GM20431 (cell line): ENCODE measurements around the gene RLN3.

ENCODE experiments used
- in situ Hi-C: fragments of 300-500 bp; cut with MseI, MboI; formaldehyde crosslinking; loops from one replicate; pipeline ENCODE4 v1.15.0; 2020; ENCODE audit warnings: low sequenced_read_pairs; ENCODE audit not compliant: unreplicated experiment

RLN3 gene

DNA sequence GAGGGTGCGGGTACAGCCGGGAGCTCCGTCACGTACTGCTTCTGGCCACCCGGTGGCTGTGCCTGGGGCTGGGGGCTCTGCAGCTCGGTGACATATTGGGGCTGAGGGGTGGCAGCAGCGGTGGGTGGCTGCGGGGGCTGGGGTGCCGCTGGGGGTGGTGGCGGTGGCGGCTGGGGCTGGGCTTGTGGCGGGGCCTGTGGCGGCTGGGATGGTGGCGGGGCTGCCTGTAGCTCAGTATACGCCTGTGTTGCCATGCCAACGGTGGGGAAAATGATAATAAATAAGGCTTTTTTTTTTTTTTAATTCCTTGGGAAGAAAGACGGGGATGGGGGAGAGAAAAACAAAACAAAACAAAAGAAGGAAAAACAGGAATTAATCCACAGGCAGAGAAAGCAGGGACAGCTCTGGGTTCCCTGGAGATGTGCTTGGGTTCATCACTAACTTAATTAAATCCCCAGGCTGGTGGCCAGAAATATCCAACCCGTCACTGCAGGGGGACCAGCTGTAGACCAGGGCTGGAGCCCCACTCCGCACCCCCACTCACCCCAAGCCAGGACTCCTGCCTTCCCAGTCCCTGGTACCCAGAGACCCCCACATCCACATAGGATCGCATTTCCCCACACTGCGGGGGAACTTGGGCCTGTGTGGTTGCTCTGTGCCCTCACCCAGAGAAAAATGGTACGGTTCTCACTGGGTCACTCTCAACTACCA is 34.2 kb upstream of the RLN3 start:
- in situ Hi-C loops = no loop called here

DNA sequence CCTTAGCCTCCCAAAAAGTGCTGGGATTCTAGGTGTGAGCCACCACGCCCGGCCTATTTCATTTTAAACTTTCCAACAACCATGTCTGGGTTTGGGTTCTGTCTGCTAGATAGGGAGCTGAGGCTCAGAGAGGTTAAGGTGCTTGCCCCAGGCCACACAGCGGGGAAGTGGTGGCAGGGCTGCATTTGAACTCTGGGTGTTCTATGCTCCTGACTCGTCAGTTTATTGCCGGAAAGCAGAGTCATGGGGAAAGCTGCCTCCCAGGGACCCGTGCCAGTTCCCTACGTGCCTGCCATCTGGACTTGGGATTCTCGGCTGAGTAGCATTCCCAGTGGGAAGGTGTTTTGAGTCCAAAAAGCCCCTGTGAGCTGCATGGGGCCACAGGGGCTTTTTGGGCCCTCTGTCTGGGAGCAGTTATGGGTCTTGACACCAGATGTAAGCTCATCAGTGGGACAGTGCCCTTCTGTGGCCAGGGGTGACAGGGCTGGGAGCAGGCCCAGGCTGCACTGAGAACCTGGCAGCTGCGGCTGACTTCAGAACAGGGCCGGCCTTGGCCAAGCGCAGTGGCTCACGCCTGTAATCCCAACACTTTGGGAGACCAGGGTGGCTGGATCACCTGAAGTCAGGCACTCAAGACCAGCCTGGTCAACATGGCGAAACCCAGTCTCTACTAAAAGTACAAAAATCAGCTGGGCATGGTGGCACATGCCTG is 32.8 kb upstream of the RLN3 start:
- in situ Hi-C loops = no loop called here

DNA sequence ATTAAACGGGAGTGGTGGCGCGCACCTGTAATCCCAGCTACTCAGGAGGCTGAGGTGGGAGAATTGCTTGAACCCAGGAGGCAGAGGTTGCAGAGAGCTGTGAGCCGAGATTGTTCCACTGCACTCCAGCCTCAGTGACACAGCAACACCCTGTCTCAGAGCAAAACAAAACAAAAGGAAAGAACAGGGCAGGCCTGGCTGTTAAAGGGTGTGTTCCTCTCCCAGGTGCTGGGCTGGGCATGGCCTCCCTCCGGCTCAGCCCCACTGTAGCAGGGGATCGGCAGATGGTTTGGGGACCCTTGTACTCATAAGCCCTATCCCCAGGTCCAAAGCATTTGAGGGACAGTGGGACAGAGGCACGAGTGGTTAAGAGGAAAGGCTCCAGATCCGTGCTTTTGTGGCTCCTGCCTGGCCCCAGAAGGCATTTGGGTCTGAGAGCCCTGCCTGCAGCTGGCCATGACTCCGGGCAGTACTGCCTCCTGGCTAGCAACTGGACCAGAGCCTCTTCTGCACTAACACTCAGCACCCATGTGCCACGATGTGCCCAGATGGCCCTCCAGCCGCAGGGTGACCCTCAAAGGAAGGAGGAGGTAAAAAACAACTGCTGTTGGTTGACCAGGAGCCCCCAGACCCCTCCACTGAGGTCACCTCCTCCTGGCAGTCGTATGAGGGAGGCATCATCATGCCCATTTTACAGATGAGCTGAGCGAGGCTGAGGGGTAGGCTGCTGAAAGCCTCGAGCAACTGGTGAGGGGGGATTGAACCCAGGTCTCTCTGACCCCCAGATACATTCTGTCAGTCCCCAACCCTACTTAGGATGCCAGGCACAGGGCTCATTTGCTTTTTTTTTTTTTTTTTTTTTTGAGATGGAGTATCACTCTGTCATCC is 31.8 kb upstream of the RLN3 start:
- in situ Hi-C loops = no loop called here

DNA sequence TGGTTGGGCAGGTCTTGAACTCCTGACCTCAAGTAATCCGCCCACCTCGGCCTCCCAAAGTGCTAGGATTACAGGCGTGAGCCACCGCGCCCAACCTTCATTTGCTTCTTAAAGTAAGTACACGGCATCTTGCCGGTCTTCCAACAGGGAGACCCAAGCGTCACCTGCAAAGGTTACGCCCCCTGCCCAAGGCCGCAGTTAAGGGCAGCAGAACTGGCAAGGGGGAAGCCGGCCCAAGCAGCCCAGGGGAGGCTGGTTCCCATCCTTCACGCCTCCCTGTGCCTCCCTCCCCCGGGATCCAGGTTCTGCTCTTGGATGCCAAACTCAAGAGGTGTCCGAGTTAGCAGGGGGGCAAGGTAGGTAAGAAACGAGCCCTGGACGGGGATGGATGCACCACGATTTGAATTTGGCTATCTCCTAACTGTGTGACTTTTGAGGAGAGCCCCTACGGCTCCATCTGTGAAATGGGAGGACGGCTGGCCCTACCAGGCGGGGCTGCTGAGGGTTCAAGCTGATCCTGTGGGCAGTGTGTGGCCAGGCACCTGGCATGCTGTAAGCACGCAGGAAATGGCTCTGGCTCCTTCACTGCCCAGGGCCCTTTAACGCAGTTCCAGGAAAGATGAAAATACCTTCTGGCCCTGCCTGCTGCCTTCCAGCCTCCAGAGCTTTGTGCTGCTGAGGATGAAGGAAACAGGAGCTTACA is 30.9 kb upstream of the RLN3 start:
- in situ Hi-C loops = no loop called here

DNA sequence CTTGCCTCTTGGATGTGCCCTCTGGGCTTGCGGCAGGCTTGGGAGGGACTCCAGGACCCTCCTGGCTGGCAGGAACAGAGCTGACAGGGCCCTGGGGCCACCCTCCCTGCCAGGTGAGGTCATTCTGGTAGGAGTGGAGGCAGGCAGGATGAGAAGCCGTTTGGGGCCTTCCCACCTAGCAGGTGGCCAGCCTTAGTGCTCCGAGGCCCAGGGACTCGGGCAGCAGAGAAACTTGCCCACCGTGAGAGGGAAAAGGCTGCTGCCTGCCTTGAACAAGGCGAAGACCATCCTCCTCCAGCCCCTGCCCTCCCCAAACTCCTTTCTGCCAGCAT is 30.4 kb upstream of the RLN3 start:
- in situ Hi-C loops = no loop called here

DNA sequence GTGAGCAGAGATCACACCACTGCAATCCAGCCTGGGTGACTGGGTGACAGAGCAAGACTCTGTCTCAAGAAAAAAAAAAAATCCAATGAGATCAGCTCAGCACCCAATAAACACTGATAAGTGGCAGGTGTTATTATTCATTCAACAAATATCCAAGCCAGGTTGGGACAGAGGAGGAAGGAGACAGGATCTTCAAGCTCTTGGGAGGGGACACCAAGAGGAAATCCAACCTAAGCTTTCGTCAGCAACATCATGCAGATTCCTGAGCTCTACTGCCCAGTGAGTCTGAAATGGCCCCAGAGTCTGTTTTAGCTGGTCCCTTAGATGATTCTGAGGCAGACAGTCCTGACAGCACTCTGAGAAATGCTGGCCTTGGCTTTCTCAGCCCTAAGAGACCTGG is 29.5 kb upstream of the RLN3 start:
- in situ Hi-C loops = no loop called here

DNA sequence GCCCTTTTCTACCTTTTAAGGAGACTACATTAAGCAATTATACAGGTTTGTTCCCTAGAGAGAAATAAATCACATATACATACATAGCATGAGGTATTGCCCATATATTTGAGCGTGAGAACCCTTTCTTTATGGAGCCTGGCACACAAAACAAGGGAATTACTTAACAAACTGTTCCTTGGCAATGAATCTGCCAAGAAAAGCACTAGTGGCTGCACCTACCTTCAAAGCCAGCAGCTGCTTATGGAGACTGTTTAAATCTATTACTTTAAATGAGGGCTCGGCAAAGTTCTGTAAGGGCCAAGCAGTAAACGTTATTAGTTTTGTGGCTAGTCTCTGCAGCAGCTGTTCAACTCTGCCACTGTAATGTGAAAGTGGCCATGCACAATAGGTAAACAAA is 28.9 kb upstream of the RLN3 start:
- in situ Hi-C loops = no loop called here

DNA sequence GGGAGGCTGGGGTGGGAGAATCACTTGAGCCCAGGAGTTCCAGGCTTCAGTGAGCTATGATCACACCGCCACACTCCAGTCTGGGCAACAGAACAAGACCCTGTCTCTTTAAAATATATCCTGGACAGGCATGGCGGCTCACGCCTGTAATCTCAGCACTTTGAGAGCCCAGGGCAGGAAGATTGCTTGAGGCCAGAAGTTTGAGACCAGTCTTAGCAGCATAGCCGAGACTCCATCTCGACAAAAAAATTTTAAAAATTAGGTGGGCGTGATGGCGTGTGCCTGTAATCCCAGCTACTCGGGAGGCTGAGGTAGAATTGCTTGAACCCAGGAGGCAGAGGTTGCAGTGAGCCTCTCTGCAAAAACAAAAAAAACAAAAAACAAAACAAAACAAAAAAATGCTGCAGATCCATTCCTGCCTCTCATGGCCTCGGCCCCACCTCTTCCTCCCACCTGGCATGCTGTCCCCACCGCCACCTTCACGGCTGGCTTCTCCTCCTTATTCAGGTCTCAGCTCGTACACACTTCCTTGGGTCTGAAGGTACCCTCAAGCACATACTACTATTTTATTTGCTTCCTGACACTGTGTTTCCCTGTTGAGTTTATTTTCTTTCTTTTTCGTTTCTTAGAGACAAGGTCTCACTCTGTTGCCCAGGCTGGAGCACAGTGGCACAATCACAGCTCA is 27.1 kb upstream of the RLN3 start:
- in situ Hi-C loops = no loop called here

DNA sequence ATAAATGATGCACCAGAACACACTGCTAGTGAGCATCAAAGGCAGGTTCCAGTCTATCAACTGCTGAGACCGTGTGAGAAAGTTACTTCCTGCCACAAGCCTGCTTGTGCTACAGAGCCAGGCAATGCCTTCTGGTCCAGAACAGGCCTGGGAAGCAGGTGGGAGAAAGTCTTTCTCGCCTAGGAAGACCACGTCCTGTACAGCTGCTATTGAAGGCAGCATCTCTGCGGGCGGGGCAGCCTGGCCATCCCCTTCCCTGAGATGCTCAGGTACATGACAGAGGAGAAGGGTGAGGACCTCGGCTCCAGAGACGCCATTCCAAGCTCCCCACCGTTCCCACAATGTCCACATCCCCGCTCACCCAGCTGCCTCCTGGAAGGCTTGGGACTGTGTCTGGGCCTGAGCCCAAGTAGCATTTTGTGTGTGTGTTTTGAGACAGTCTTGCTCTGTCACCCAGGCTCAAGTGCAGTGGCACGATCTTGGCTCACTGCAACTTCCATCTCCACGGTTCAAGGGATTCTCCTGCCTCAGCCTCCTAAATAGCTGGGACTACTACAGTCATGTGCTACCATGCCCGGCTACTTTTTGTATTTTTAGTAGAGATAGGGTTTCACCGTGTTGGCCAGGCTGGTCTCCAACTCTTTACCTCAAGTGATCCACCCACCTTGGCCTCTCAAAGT is 25.2 kb upstream of the RLN3 start:
- in situ Hi-C loops = no loop called here

DNA sequence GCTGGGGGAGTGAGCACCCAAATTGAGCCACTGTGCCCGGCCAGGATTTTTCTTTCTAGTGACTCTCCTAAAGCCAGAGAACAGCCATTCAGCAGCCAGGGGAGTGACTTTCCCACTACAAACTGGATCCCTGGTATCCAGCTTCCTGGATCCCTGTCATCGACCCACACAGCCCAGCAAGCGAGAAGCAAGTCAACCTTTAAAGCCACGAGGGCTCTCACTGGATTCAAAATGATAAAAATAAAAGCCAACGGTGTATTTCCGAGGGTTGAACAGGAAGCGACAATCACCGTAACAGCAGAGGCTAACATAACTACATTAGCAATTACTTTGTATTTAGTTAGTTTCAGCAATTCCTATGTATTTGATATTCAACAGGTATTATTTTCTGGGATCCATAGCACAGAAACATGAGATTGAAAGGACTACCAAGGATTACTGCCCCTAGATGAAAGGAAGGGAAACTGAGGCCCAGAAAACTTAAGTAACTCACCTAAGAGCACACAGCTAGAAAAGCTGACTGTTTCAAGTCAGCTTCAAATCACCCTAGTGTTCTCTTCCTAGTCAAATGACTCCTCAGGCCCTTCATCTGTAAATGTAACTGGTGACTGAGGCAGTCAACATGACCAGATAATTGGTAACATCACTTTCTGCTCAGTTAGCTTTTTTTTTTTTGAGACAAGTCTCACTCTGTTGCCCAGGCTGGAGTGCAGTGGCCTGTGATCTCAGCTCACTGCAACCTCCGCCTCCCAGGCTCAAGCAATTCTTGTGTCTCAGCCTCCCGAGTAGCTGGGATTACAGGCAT is 24.5 kb upstream of the RLN3 start:
- in situ Hi-C loops = no loop called here

DNA sequence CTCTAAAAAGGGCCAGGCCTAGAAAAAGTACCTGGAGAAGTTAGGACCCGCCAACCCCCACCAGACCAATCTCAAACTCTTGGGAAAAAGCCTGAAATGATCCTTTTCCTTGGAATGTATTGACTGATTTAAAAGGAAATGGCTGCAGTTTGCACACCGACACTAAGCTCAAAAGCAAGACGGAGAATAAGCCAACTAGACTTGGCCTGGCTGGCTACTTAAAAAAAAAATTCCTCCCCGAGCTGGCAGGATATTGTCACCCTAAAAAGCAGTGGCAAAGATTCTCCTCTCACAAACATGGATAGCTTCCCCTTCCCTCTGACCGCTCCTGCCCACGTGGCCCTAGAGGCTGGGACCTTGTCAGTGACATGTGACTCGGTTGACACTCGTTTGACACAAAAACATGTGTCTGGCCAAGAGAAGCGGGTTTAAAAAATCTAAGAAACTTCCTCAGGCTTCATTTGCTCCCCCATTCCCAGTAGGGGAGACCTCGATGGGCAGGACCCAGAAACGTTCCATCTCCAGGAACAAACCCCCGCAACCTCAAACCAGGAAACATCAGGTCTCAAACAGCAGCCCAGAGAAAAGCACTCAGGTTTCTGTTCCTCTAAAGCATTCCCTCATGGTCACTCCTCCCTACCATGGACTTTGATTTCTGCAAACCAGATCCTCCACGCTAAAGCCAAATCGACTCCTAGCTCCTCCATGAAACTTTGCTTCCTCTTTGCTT is 23.2 kb upstream of the RLN3 start:
- in situ Hi-C loops = no loop called here

DNA sequence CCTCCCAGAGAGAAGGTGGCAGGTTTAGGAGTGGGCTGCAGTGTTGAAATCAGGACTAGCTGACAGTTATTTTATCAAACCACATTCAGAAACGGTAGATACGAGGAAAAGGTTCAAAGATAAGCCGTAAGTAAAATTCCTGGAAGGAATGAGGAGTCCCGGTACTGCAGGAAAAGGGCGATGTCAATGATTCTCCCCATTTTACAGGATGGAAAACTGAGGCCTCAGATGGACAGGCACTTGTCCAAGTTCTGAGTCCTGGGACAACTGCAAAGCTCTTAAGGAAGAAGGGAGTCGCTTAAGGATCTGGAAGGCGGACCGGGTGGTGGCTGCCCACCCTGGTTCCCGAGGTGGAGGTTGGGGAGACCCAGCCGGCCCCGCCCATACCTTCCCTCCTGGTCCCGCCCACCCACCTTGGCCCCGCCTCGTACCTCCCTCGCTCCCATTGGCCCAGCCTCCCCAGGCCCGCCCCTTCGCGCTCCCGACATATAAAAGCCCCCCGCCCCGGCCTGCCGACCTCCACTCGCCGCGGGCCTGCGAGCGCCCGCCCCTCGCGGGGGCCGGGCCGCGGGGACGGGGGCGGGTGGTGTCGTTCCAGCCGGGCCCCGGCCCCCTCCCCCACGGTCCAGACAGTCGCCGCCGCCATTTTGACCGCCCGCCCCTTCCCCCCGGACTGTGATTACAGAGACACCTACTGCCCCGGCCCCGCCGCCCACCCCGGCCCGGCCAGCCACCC is 22.4 kb upstream of the RLN3 start:
- in situ Hi-C loops = no loop called here

DNA sequence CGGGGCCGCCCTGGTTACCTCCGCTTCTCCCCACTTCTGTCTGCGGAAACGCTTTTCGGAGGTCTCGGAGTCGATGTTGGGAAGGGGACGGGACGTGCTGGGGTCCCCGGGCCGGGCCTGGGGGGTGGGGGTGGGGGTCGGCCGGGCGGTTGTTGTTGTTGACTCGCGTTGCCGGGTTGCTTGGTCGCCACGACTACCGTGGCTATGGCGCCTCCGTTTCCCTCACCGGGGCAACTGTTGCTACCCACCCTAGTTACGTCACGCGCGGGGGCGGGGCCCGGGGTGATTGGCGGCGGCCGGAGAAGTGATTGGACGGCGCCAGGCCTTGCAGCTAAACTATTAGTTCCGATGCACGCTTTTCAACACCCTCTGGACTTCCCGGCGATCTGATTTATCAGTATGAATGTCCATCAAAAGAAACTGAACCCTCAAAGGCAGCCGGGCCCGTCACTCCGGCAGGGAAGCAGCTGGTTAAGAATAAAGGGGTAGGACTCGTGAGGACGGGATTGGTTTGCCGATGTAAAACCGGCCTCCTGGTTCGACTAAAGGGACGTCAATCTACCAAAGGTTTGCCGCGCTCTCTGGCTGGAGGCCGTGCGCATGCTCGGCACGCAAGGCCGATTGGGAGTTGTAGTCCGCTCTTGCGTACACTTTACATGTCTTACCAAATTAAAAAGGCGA is 21.7 kb upstream of the RLN3 start, which contains the start of gene RFX1:
RFX1 (minus strand) TSS at position 236 of the 681 bp plus-strand sequence. CDS start 12,477 bp downstream, outside the sequence.
- in situ Hi-C loops = no loop called here

DNA sequence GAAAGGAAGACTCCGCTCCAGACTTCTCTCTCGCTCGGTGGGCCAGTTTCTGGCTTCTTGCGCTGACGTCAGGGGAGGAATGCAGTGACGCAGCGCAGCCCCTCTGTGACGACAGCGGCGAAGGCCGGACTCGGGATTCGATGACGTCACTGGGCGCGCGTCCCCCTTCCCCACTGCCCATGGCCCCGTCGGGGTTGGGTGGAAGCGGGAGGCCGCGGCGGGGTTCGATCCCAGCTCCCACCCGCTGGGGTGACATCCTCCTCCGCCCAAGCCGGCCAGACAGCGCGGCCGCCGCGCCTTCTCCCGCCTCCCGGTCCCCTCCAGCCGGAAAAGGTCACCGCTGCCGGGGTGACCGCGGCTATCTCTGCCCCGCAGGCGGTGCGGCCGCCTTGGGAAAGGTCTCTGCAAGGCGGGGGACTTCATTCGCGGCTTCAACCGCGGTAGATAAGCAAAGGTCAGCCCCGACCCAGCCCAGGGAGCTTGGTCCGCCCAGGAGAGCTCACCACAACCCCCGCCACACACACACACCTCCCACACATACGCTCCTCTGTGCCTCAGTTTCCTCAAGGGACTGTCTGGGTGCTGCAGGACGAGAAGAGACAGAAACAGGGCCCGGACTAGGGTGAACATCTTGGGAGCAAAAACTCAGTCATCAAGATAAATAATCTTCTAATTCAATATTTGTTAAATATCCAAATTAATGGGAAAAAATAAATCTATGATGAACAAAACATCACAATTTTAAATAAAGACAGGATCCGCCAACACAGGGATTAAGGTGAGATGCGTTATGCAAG is 21.0 kb upstream of the RLN3 start:
- in situ Hi-C loops = no loop called here

DNA sequence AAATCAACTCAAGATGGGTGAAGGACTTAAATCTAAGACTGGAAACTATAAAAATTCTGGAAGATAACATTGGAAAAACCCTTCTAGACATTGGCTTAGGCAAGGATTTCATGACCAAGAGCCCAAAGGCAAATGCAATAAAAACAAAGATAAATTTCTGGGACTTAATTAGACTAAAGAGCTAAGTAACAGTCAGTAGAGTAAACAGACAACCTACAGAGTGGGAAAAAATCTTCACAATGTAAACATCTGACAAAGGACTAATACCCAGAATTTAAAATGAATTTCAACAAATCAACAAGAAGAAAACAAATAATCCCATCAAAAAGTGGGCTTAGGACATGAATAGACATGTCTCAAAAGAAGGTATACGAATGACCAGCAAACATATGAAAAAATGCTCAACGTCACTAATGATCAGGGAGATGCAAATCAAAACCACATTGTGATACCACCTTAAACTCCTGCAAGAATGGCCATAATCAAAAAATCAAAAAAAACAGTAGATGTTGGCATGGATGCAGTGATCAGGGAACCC is 15.5 kb upstream of the RLN3 start:
- in situ Hi-C loops = no loop called here
